T-helper 1 cell treated with Interleukin-12 subunit alpha and Interleukin-12 subunit beta and Interleukin-4 antibody, amounts not matched to agents 30 μg/mL and 1 μg/mL, for 36 hours (primary cell): ENCODE data around the gene DNAJB2.
"Not testable (repeated sequence)": the region's sequence is repeated elsewhere in the genome, so short reads cannot be mapped to it uniquely, and the experiment has no call there.

Experiments used
- H3K27ac Mint-ChIP-seq: one replicate; pipeline ENCODE4 v1.8.0; 2021; ENCODE audit warnings: mild to moderate bottlenecking, mixed read lengths
- H3K27me3 Mint-ChIP-seq: one replicate; pipeline ENCODE4 v1.8.0; 2021; ENCODE audit warnings: low read depth, mixed read lengths
- H3K36me3 Mint-ChIP-seq: one replicate; pipeline ENCODE4 v1.8.0; 2021; ENCODE audit warnings: low read depth, mixed read lengths
- H3K4me1 Mint-ChIP-seq: one replicate; pipeline ENCODE4 v1.8.0; 2021; ENCODE audit warnings: low read depth, mixed read lengths
- H3K4me3 Mint-ChIP-seq: one replicate; pipeline ENCODE4 v1.8.0; 2021; ENCODE audit warnings: mild to moderate bottlenecking, moderate library complexity, mixed read lengths
- H3K9me3 Mint-ChIP-seq: one replicate; pipeline ENCODE4 v1.8.0; 2021; ENCODE audit warnings: mixed read lengths

DNAJB2 gene

DNA sequence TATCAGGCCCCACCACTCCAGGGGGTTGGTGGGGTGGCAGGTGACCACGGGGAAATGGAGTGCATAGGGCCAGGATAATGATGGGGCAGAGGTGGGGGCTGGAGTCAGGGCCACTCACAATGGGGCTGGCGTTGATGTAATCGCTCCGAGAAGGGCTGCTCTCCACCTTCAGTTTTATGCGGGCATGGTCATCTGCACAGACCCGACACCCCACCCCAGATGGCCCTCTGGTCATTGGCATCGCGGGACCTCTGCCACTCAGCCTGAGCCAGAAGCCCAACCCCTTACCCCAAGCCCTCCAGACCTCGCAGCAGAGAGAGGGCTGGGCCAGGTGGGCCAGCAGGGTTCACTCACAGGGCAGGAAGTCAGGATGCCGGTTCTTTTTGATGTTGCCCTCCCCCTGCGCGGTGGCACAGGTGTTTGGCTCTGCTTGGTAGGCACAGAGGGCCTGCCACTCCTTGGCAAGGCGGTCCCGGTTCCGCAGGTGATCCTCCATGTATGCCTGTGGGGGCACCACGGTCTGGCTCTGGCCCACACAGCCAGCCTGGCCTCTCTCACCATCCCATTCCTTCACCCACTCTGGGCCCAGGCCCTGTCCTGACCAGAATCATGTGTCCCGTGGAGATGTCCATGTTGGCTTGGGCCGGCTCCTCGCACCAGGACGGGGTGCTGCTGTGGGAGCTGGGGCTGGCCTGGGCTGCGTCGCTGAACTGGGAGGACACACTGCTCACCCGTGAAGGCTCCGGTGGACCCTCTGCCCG lies 17.6 kb downstream of the DNAJB2 start:
- Mint-ChIP-seq H3K4me3 (no peak overlapping the region), H3K9me3 (no peaks in the 10 kb centered on the region), H3K36me3 (no peaks in the 10 kb centered on the region), H3K27me3 (peaks cover 17% of the 10 kb centered on the region), H3K4me1 (peaks cover 17% of the 10 kb centered on the region), H3K27ac (no peak overlapping the region)

DNA sequence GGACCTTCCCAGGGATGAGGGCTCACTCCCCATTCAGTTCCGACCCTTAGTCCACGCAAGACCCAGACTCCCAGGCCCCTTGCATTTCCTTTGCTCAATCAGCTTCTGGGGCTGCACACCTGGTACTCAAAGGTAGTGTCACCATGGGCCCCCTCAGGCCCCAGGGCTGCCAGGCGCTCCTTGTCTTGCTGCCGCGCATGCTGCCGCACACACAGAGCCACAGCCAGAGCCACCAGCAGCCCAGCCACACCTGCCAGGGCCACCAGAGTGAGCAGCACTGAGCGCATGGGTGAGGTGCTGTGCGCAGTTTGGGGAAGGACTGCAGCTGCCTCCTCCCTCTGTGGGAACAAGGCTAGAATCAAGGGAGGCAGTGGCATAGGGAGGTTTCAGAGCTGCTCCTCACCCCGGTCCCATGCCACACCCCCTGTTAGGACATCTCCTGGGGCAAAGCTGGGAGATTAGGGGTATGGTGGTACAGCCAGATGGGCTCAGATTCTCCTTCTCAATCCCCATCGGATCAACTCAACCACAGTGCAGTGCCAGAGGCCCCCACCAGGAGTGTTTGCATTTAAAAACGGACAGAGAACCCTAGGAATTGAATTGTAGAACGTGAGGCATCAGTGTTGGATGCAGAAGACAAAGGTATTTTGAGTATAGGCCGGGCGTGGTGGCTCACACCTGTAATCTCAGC lies 18.7 kb downstream of the DNAJB2 start:
- H3K27me3 Mint-ChIP-seq, result peaks cover 17% of the 10 kb centered on the region
- H3K4me3 Mint-ChIP-seq, result no peak overlapping the region
- peaks cover 17% of the 10 kb centered on the region for H3K4me1 Mint-ChIP-seq
- no peak overlapping the region for H3K27ac Mint-ChIP-seq
- H3K36me3 Mint-ChIP-seq, result no peaks in the 10 kb centered on the region
- no peaks in the 10 kb centered on the region for H3K9me3 Mint-ChIP-seq

DNA sequence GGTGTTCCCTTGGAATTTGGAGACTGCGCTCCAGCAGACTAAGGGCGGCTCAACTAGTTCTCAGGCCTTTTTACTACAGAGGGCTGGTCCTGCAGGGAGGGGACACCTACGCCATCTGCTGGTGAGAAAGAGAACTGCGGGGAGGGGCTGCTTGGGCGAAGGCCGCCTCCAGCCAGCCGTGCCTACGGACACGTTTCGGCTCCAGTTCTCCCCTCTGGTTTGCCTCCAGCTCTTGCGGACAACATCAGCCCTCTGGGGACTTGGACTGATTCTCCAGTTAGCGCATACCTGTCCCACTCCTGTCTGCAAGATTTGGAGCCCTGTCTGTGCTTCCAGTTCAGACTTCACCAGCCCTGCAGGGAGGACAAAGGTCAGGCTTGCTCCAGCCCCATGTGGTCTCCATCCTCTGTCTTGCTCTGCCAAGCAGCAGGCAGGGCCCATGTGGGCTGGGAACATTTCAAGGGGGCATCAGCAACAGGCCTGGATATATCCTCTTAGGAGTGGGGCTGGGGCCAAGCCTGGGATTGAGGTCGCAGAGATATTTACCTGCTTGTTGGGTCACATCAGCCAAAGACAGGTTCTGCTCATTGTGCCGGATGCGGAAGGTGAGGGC lies 19.7 kb downstream of the DNAJB2 start:
- Mint-ChIP-seq H3K4me3 (no peak overlapping the region), H3K9me3 (no peaks in the 10 kb centered on the region), H3K36me3 (no peaks in the 10 kb centered on the region), H3K27ac (no peak overlapping the region), H3K4me1 (peaks cover 17% of the 10 kb centered on the region), H3K27me3 (peaks cover 22% of the 10 kb centered on the region)

DNA sequence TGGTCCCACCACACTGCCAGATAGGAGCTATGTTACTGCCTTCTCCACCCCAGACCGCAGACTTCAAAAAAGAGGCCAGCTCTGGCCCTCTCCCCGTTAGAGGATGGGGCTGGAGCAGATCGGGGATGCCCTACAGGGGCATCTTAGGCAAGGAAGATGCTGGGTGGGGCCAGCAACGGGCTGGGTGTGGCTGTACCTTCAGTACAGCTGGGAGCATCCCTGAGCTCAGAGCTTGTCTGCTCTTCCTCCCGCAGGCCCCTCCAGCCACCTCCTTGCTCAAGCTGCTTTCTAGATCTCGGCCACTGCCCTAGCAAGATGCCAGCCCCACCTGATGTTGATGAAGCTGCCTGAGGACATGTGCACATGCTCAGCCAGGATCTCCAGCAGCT lies 20.2 kb downstream of the DNAJB2 start:
- no peaks in the 10 kb centered on the region for H3K36me3 Mint-ChIP-seq
- peaks cover 24% of the 10 kb centered on the region for H3K27me3 Mint-ChIP-seq

DNA sequence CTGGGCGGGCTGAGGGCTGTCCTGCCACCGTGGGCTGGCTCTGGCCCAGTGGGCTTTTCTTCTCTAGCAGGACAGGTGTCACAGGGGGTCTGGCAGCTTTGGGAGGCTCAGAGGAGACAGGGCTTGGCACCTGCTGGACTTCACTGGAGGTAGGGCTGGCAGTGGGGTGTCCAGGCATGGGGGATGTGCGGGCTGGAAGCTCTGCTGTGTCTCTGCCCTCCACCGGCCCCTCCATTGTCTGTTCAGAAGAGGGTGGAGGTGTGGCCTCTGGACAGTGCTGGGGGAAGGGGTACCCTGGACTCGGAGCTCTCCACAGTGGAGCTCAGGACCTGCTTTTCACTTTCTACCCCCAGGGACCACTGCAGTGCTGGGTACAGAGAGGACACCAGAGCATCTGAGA lies 20.9 kb downstream of the DNAJB2 start:
- Mint-ChIP-seq H3K4me3 (no peak overlapping the region), H3K9me3 (no peaks in the 10 kb centered on the region), H3K27me3 (peaks cover 28% of the 10 kb centered on the region), H3K36me3 (no peaks in the 10 kb centered on the region), H3K4me1 (peaks cover 10% of the 10 kb centered on the region), H3K27ac (no peak overlapping the region)

More for the DNA sequence above, 20.2 kb downstream of the DNAJB2 start:
- Mint-ChIP-seq H3K27ac (no peak overlapping the region), H3K9me3 (no peaks in the 10 kb centered on the region), H3K4me1 (peaks cover 12% of the 10 kb centered on the region), H3K4me3 (no peak overlapping the region)

DNA sequence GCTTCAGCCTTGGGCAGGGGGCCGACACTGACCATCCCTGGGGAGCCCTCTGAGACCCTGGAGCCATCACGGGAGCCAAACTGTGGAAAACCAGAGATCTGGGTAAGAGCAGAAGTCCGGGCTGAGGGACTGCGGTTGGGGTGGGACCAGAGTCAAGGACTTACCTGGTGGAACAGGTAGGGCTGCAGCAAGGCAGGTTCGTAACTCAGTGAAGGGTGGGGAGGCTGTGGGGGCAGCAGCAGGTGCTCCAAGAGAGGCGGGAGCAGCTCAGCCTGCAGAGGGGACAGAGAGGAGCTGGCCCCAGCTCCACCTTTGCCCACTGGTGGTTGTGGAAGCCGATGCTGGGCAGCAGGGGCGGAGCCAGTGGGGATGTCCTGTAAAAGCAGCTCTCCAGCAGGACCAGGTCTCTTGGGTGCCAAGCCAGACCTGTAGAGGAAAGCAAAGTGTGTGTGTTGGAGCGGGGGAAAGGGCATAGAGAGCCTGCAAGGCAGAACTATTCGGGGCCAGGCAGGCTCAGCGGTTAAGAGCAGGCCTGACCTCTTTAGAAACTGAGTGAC lies 23.3 kb downstream of the DNAJB2 start:
- Mint-ChIP-seq H3K4me1 (peaks cover 4% of the 10 kb centered on the region), H3K36me3 (no peaks in the 10 kb centered on the region), H3K27me3 (peaks cover 43% of the 10 kb centered on the region), H3K9me3 (no peaks in the 10 kb centered on the region), H3K4me3 (no peak overlapping the region), H3K27ac (no peak overlapping the region)

DNA sequence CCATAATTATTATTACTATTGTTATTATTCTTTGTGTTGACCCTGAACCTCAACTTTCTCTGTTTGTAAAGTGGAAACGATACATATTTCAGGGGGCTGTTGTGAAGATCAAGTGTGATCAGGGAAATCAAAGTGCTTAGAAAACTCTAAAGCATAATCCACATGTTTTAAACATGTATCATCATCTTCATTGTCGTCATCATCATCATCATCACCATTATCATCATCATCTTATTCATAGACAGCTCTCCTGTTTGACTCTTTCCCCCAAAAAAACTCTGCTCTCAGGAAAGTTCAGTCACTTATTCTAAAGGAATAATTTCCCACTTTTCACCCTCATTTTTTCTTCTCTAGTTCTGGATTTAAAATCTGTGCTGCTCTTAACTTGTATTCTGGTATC lies 25.1 kb downstream of the DNAJB2 start:
- Mint-ChIP-seq H3K9me3 (no peaks in the 10 kb centered on the region), H3K4me1 (no peaks in the 10 kb centered on the region), H3K27me3 (peaks cover 56% of the 10 kb centered on the region), H3K36me3 (no peaks in the 10 kb centered on the region), H3K27ac (no peak overlapping the region), H3K4me3 (no peak overlapping the region)

DNA sequence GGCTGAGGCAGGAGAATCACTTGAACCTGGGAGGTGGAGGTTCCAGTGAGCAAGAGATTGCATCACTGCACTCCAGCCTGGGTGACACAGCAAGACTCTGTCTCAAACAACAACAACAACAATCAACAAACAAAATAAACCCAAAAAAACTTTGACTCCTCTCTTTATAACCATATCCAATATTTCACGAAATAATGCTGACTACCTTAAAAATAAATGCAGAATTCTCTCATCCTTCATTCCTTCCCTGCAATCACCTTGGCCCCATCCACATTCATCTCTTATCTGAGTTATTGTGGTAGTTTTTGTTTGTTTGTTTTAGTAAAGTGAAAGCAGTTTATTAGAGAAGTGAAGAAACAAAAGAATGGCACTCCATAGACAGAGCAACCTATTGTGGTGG lies 26.9 kb downstream of the DNAJB2 start:
- Mint-ChIP-seq H3K36me3 (no peaks in the 10 kb centered on the region), H3K27ac (no peak overlapping the region), H3K4me3 (no peak overlapping the region), H3K27me3 (peaks cover 60% of the 10 kb centered on the region), H3K9me3 (no peaks in the 10 kb centered on the region), H3K4me1 (no peaks in the 10 kb centered on the region)

DNA sequence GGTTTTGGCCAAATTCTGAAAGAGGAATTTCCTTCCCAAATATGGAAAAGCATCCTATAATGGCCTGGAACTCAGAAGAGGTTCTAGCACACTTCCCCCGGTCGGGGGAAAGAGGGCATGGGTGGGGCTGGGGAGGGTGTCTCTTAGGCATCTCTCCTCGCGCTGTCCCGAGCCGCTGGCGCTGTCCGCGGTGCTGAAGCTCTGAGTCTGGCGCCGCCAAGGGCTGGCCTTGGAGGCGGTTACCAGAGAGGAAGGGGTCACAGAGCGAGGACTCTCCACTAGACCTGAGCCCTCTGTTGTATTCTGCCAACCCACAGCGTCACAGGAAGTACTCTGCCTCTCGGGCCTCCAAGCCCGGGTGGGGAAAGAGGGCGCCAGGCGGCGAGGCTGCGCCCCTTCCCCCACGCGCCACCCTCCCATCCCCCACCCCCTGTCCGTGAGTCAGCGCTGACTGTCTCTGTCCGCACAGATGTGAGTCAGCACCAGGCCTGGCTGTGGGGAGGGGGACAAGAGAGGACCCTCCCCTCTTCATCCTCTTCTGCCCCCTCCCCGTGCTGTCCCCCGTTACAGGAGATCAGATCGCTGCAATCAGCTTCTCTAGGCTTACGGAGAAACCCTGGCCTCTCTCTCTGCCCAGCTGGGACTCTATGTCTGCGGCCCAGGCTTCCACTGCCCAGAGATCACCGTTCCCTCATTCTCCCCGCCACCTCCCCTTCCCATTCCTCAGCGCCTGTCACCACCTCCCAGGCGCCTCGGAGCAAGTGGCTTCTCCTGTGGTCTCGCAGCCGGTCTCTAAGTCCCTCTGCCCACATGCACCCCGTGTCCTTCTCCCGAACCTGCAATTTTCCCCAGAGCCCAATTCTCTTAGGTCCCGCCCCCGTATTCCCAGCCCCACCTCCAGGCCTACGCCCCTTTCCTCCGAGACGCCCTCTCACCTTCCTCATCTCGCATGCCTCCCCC lies 29.3 kb downstream of the DNAJB2 start:
- Mint-ChIP-seq H3K27ac (no peak overlapping the region), H3K9me3 (no peaks in the 10 kb centered on the region), H3K4me3 (no peak overlapping the region), H3K4me1 (no peaks in the 10 kb centered on the region), H3K36me3 (no peaks in the 10 kb centered on the region), H3K27me3 (peaks cover 55% of the 10 kb centered on the region)

DNA sequence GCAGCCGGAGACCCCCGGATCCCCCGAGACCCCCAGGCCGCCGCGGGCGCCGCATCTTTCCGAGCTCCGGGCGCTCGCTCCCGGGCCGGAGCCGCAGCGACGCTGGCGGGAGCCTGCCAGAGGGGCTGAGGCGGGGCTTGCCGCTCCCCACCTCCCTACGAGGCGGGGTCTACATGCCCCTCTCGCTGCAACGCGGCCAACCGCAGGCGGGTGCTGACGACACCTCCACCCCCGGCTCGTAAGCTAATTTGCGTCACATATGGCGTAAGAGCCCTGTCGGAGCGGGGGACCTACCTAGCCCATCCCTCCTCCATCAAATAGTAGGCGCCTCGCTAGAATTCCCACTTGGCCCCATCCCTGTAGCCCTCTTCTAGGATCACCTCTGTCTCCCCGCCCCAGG lies 30.1 kb downstream of the DNAJB2 start, which contains the start of gene PTPRN:
Gene PTPRN (minus strand): TSS at position 124 of the 400 bp plus-strand sequence. CDS start 69 bp downstream, at position 55.
- Mint-ChIP-seq H3K4me3 (no peak within 1 kb of the TSS), H3K9me3 (no peaks in the 10 kb centered on the region), H3K27ac (no peak within 1 kb of the TSS), H3K27me3 (peaks cover 53% of the 10 kb centered on the region), H3K36me3 (no peaks in the 10 kb centered on the region), H3K4me1 (no peaks in the 10 kb centered on the region)

DNA sequence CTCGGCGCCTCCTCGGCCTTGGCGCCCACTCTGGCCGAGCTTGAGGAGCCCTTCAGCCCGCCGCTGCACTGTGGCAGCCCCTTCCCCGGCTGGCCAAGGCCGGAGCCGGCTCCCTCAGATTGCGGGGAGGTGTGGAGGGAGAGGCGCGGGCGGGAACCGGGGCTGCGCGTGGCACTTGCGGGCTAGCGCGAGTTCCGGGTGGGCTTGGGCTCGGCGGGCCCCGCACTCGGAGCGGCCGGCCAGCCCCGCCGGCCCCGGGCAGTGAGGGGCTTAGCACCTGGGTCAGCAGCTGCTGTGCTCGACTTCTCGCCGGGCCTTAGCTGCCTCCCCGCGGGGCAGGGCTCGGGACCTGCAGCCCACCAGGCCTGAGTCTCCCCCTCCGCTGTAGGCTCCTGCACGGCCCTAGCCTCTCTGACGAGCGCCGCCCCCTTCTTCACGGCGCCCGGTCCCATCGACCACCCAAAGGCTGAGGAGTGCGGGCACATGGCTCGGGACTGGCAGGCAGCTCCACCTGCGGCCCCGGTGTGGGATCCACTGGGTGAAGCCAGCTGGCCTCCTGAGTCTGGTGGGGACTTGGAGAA lies 33.6 kb downstream of the DNAJB2 start:
- peaks cover 30% of the 10 kb centered on the region for H3K27me3 Mint-ChIP-seq
- not testable (repeated sequence) for H3K36me3 Mint-ChIP-seq, H3K9me3 Mint-ChIP-seq, H3K4me3 Mint-ChIP-seq, H3K4me1 Mint-ChIP-seq, H3K27ac Mint-ChIP-seq

DNA sequence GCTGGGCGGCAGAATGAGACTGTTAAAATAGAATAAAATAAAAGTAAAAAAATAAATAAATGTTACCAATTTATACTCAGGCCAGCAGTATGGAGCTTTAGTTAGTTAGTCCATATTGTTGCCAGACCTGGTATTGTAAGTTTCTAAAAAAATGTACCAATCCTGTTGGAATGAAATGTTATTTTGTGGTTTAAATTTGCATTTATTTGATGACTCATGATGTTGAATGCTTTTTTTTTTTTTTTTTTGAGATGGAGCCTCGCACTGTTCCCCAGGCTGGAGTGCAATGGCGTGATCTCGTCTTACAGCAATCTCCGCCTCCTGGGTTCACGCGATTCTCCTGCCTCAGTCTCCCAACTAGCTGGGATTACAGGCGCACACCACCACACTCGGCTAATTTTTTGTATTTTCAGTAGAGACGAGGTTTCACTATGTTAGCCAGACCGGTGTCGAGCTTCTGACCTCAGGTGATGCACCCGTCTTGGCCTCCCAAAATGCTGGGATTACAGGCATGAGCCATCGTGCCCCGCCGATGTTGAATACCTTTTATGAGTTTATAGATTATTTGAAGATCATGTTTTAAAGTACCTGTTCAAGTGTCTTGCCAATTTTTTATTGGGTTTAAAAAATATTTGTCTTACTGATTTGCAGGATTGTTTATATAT lies 35.8 kb downstream of the DNAJB2 start:
- Mint-ChIP-seq H3K4me1 (no peaks in the 10 kb centered on the region), H3K9me3 (no peaks in the 10 kb centered on the region), H3K27me3 (peaks cover 14% of the 10 kb centered on the region), H3K4me3 (no peak overlapping the region), H3K36me3 (no peaks in the 10 kb centered on the region), H3K27ac (no peak overlapping the region)

DNA sequence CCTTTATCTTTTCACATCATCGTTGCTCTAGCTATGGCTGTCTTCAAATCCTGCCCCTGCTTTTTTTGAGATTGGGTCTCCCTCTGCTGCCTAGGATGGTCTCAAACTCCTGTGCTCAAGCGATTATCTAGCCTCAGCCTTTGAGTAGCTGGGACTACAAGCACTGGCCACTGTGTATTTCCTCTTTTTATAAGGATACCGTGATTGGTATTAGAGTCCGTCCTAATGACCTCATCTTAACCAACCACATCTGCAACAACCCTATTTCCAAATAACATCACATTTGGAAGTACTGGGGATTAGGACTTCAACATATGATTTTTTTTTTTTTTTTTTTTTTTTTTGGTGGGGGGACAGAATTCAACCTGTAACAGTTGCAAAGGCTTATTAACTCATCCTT lies 44.3 kb downstream of the DNAJB2 start:
- Mint-ChIP-seq H3K4me1 (peaks cover 2% of the 10 kb centered on the region), H3K27ac (no peak overlapping the region), H3K9me3 (no peaks in the 10 kb centered on the region), H3K36me3 (no peaks in the 10 kb centered on the region), H3K4me3 (no peak overlapping the region), H3K27me3 (peaks cover 23% of the 10 kb centered on the region)
